ENCODE results near the gene CTSZ. TPM values are rescaled to one million over a fixed set of nuclear protein-coding genes. Genes with fewer than 3 reads are reported as not detected.

The CTSZ gene
- total RNA-seq, 1 donor from 2014 or later: 34.2 TPM

- no peak for DNase-seq (ENCODE audit: low spot score)
- Histone ChIP-seq H3K79me2 (ENCODE audit: low read depth) (no peaks in the 10 kb centered on the region), H4K20me1 (ENCODE audit: low read depth) (peaks cover 6% of the 10 kb centered on the region), H3K27me3 (peaks cover 11% of the 10 kb centered on the region), H3K27ac (no peak overlapping the region), H3K9ac (no peak overlapping the region), H3K9me3 (ENCODE audit: low read depth) (no peaks in the 10 kb centered on the region), H3K4me1 (peaks cover 3% of the 10 kb centered on the region), H3F3A (ENCODE audit: low read depth) (no peaks in the 10 kb centered on the region), H3K4me3 (no peak overlapping the region), H2AFZ (replicated peaks) (no peak overlapping the region), H3K36me3 (no peaks in the 10 kb centered on the region), H3K4me2 (no peak overlapping the region)
- Mint-ChIP-seq H3K4me3 (no peak overlapping the region), H3K4me1 (peaks cover 19% of the 10 kb centered on the region), H3K9me3 (no peaks in the 10 kb centered on the region), H3K36me3 (peaks cover 5% of the 10 kb centered on the region), H3K27ac (no peak overlapping the region), H3K27me3 (ENCODE audit: insufficient read depth, low read depth) (peaks cover 9% of the 10 kb centered on the region)
- TF ChIP-seq EZH2phosphoT487 (IDR thresholded peaks at IDR 0.05): no peak
- no peak for TF ChIP-seq CTCF (IDR thresholded peaks at IDR 0.05)
- no peak for TF ChIP-seq EZH2 (IDR thresholded peaks at IDR 0.05)
Observed at GRCh38 chr20:59004493-59004762, 2.6 kb downstream of the CTSZ start.

GRCh38 chr20:59003836-59004492 is 3.1 kb downstream of the CTSZ start:
- H3K9me3 ChIP-seq (ENCODE audit: low read depth): no peaks in the 10 kb centered on the region
- no peaks in the 10 kb centered on the region for H3K79me2 ChIP-seq (ENCODE audit: low read depth)
- Mint-ChIP-seq H3K9me3 (no peaks in the 10 kb centered on the region), H3K27me3 (ENCODE audit: insufficient read depth, low read depth) (peaks cover 9% of the 10 kb centered on the region), H3K4me3 (peak overlapping the region; percentile 67), H3K4me1 (peaks cover 19% of the 10 kb centered on the region), H3K27ac (peak overlapping the region; percentile 86), H3K36me3 (peaks cover 5% of the 10 kb centered on the region)
- H3F3A ChIP-seq (ENCODE audit: low read depth): no peaks in the 10 kb centered on the region
- no peak overlapping the region for H3K27ac ChIP-seq
- H3K4me3 ChIP-seq: no peak overlapping the region
- peaks cover 6% of the 10 kb centered on the region for H4K20me1 ChIP-seq (ENCODE audit: low read depth)
- H3K36me3 ChIP-seq: no peaks in the 10 kb centered on the region
- H3K27me3 ChIP-seq: peaks cover 11% of the 10 kb centered on the region
- no peak for DNase-seq (ENCODE audit: low spot score)
- H3K4me1 ChIP-seq: peaks cover 3% of the 10 kb centered on the region
- H3K9ac ChIP-seq: no peak overlapping the region
- TF ChIP-seq EZH2phosphoT487 (IDR thresholded peaks at IDR 0.05) (no peak), EZH2 (IDR thresholded peaks at IDR 0.05) (no peak), CTCF (IDR thresholded peaks at IDR 0.05) (no peak)
- H3K4me2 ChIP-seq: no peak overlapping the region
- H2AFZ ChIP-seq (replicated peaks): no peak overlapping the region

- Histone ChIP-seq H3F3A (ENCODE audit: low read depth) (no peaks in the 10 kb centered on the region), H3K27ac (no peak overlapping the region), H3K27me3 (peaks cover 7% of the 10 kb centered on the region), H4K20me1 (ENCODE audit: low read depth) (peaks cover 6% of the 10 kb centered on the region), H3K9me3 (ENCODE audit: low read depth) (no peaks in the 10 kb centered on the region), H3K36me3 (no peaks in the 10 kb centered on the region), H3K4me1 (peaks cover 3% of the 10 kb centered on the region), H3K4me2 (no peak overlapping the region), H3K79me2 (ENCODE audit: low read depth) (no peaks in the 10 kb centered on the region), H2AFZ (replicated peaks) (no peak overlapping the region), H3K4me3 (no peak overlapping the region), H3K9ac (peak overlapping the region; percentile 13)
- no peak for TF ChIP-seq EZH2 (IDR thresholded peaks at IDR 0.05)
- TF ChIP-seq CTCF (IDR thresholded peaks at IDR 0.05): no peak
- TF ChIP-seq EZH2phosphoT487 (IDR thresholded peaks at IDR 0.05): no peak
- Mint-ChIP-seq H3K27me3 (ENCODE audit: insufficient read depth, low read depth) (peaks cover 7% of the 10 kb centered on the region), H3K36me3 (peaks cover 7% of the 10 kb centered on the region), H3K4me3 (peak overlapping the region; percentile 33), H3K4me1 (peaks cover 19% of the 10 kb centered on the region), H3K9me3 (no peaks in the 10 kb centered on the region), H3K27ac (peak overlapping the region; percentile 69)
- DNase-seq (ENCODE audit: low spot score): no peak
Observed at GRCh38 chr20:59002874-59003399, 4.1 kb downstream of the CTSZ start.
